Activated gamma-delta T cell (primary cell): Measurements from ENCODE around the gene EXOC3L4.
"Not testable (repeated sequence)": the region's sequence is repeated elsewhere in the genome, so short reads cannot be mapped to it uniquely, and the experiment has no call there.

Experiments
- DNase-seq: peaks from one replicate; lab custom pipeline; 2025; lab: John Stamatoyannopoulos, UW
- total RNA-seq, 2 donors: gene quantifications; one replicate each; lab custom pipeline; 2026; lab: John Stamatoyannopoulos, UW

EXOC3L4 gene
- 0.31 to 0.35 reads per million in 2 donors for total RNA-seq

GRCh38 chr14:103094406-103095209 is at the start of gene EXOC3L4:
EXOC3L4 (plus strand) TSS chr14:103094725; CDS start chr14:103100220, 5,495 bp downstream.
- DNase-seq = no peak

- DNase-seq = no peak
Measured at GRCh38 chr14:103045371-103045869, 49.1 kb upstream of the EXOC3L4 start.

- DNase-seq = not testable (repeated sequence)
Measured at GRCh38 chr14:103047453-103047852, 47.1 kb upstream of the EXOC3L4 start.

- DNase-seq = no peak
Measured at GRCh38 chr14:103050935-103051334, 43.6 kb upstream of the EXOC3L4 start.

- DNase-seq = no peak
Measured at GRCh38 chr14:103052407-103052806, 42.1 kb upstream of the EXOC3L4 start.

GRCh38 chr14:103055695-103056094 is 38.8 kb upstream of the EXOC3L4 start:
- no peak for DNase-seq

GRCh38 chr14:103056322-103057027 is 38.0 kb upstream of the EXOC3L4 start:
- DNase-seq = no peak

GRCh38 chr14:103057028-103057371 is 37.5 kb upstream of the EXOC3L4 start:
- DNase-seq = no peak

- DNase-seq = peak; percentile 32
Measured at GRCh38 chr14:103057372-103058163, 37.0 kb upstream of the EXOC3L4 start, which contains the start of gene CDC42BPB. CDC42BPB (minus strand) TSS chr14:103057549; CDS start chr14:103057173, 376 bp downstream.

- DNase-seq = no peak
Measured at GRCh38 chr14:103058164-103059055, 36.1 kb upstream of the EXOC3L4 start.

GRCh38 chr14:103059556-103059955 is 35.0 kb upstream of the EXOC3L4 start:
- DNase-seq = no peak

- no peak for DNase-seq
Measured at GRCh38 chr14:103061482-103061976, 33.0 kb upstream of the EXOC3L4 start.

GRCh38 chr14:103064436-103064835 is 30.1 kb upstream of the EXOC3L4 start:
- no peak for DNase-seq

GRCh38 chr14:103064978-103065377 is 29.5 kb upstream of the EXOC3L4 start:
- DNase-seq = no peak

GRCh38 chr14:103065861-103066260 is 28.7 kb upstream of the EXOC3L4 start:
- no peak for DNase-seq

- DNase-seq = no peak
Measured at GRCh38 chr14:103066399-103066798, 28.1 kb upstream of the EXOC3L4 start.

- DNase-seq = no peak
Measured at GRCh38 chr14:103067231-103067954, 27.1 kb upstream of the EXOC3L4 start.

- DNase-seq = no peak
Measured at GRCh38 chr14:103068351-103069073, 26.0 kb upstream of the EXOC3L4 start.

GRCh38 chr14:103070263-103070885 is 24.2 kb upstream of the EXOC3L4 start:
- DNase-seq = no peak
